ENCODE measurements around the gene TMEM89.

The TMEM89 gene

GRCh38 chr3:48634661-48635221, 13.2 kb upstream of the TMEM89 start:
- peak overlapping the region; percentile 96 for H3K4me3 ChIP-seq (ENCODE audit: low read depth, low read length)
- peak; percentile 49 for DNase-seq (ENCODE audit: low read depth)
- TF ChIP-seq CTCF (conservative IDR thresholded peaks at IDR 0.05; ENCODE audit: low read depth, low read length) = no peak

- no peak for TF ChIP-seq CTCF (conservative IDR thresholded peaks at IDR 0.05; ENCODE audit: low read depth, low read length)
- peak overlapping the region; percentile 30 for H3K4me3 ChIP-seq (ENCODE audit: low read depth, low read length)
- DNase-seq (ENCODE audit: low read depth) = no peak
Observed at GRCh38 chr3:48633743-48634142, 12.2 kb upstream of the TMEM89 start.

- no peak for DNase-seq (ENCODE audit: low read depth)
- no peak for TF ChIP-seq CTCF (conservative IDR thresholded peaks at IDR 0.05; ENCODE audit: low read depth, low read length)
- no peak overlapping the region for H3K4me3 ChIP-seq (ENCODE audit: low read depth, low read length)
Observed at GRCh38 chr3:48633256-48633655, 11.7 kb upstream of the TMEM89 start.

- H3K4me3 ChIP-seq (ENCODE audit: low read depth, low read length) = no peak overlapping the region
- no peak for DNase-seq (ENCODE audit: low read depth)
- TF ChIP-seq CTCF (conservative IDR thresholded peaks at IDR 0.05; ENCODE audit: low read depth, low read length) = no peak
Observed at GRCh38 chr3:48631516-48632448, 10.2 kb upstream of the TMEM89 start.

GRCh38 chr3:48630833-48631232, 9.3 kb upstream of the TMEM89 start:
- no peak overlapping the region for H3K4me3 ChIP-seq (ENCODE audit: low read depth, low read length)
- TF ChIP-seq CTCF (conservative IDR thresholded peaks at IDR 0.05; ENCODE audit: low read depth, low read length) = no peak
- DNase-seq (ENCODE audit: low read depth) = no peak

- DNase-seq (ENCODE audit: low read depth) = no peak
- no peak overlapping the region for H3K4me3 ChIP-seq (ENCODE audit: low read depth, low read length)
Observed at GRCh38 chr3:48630407-48630806, 8.8 kb upstream of the TMEM89 start.

More at GRCh38 chr3:48630407-48630806, 8.8 kb upstream of the TMEM89 start:
- TF ChIP-seq CTCF (conservative IDR thresholded peaks at IDR 0.05; ENCODE audit: low read depth, low read length) = no peak
